Transverse colon (tissue), 4 donors: ENCODE measurements around the gene STXBP4.

Source experiments
- POLR2A ChIP-seq: fragments of 450-650 bp; IDR thresholded peaks from one replicate; pipeline ENCODE4 v1.6.1; 2016; ENCODE audit warnings: antibody characterized with exemption, mild to moderate bottlenecking, moderate library complexity
- POLR2AphosphoS5 ChIP-seq, 3 donors: sonication (generic); formaldehyde crosslinking; IDR thresholded peaks; one replicate each; pipeline ENCODE4 v1.6.1; 2016; ENCODE audit warnings: antibody characterized with exemption in 3 of 3
- TF ChIP-seq, protein P1 (sequence below), 5 experiments: fragments of 200-600 bp in 3 of 5; fragments of 450-650 bp in 2 of 5; sonication (generic) in 3 of 5; IDR thresholded peaks; 1 replicate in 2 of 5; 2 replicates in 3 of 5; pipeline ENCODE4 v1.5.1; 2016 to 2017; ENCODE audit warnings: antibody characterized with exemption in 5 of 5, inconsistent platforms in 3 of 5, mild to moderate bottlenecking in 2 of 5, moderate library complexity in 1 of 5

DNA sequence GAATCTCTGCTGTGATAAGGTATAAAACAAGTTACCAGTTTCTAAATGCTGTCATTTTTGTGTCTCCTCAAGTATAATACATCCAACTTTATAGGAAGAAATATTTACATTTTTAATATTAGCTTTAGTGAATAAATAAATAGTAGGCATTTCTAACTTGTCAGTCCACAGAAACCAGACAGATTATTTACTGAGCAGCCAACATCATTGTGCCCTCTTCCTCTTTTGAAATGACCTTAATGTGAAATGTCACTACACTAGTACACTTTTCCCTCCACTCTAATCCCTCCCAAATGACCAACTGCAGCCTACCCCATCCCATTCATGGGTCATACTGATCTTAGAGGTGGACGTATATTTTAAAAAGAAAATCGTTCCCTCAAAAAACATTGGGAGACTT is 9.2 kb downstream of the STXBP4 start:
- no peak for TF ChIP-seq POLR2AphosphoS5 (IDR thresholded peaks at IDR 0.05)
- TF ChIP-seq, protein P1, sequence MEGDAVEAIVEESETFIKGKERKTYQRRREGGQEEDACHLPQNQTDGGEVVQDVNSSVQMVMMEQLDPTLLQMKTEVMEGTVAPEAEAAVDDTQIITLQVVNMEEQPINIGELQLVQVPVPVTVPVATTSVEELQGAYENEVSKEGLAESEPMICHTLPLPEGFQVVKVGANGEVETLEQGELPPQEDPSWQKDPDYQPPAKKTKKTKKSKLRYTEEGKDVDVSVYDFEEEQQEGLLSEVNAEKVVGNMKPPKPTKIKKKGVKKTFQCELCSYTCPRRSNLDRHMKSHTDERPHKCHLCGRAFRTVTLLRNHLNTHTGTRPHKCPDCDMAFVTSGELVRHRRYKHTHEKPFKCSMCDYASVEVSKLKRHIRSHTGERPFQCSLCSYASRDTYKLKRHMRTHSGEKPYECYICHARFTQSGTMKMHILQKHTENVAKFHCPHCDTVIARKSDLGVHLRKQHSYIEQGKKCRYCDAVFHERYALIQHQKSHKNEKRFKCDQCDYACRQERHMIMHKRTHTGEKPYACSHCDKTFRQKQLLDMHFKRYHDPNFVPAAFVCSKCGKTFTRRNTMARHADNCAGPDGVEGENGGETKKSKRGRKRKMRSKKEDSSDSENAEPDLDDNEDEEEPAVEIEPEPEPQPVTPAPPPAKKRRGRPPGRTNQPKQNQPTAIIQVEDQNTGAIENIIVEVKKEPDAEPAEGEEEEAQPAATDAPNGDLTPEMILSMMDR (IDR thresholded peaks at IDR 0.05): no peak
- no peak for TF ChIP-seq POLR2A
